H1 (cell line): ENCODE data around the gene NPC2. TPM values are rescaled to one million over a fixed set of nuclear protein-coding genes. Genes with fewer than 3 reads are reported as not detected.

Source experiments
- CTCF ChIA-PET: fragments of 300-600 bp; sonication (Branson Sonifier 250); formaldehyde crosslinking; loops from one replicate; lab custom pipeline; 2021; ENCODE audit not compliant: partially characterized antibody; lab: Charles Lee
- POLR2A ChIA-PET: fragments of 300-600 bp; sonication (Branson Sonifier 250); formaldehyde crosslinking; loops from one replicate; lab custom pipeline; 2021; ENCODE audit warnings: inconsistent platforms; ENCODE audit not compliant: partially characterized antibody; lab: Charles Lee
- DNase-seq, 2 experiments: peaks; one replicate each; pipeline versions ENCODE4 v3.0.0 to v3.0.0-alpha.2; 2010 to 2022; ENCODE audit warnings: low spot score in 2 of 2, low read depth in 1 of 2, mixed read lengths in 1 of 2
- FAIRE-seq: peaks from 2 replicates; lab custom pipeline; 2011; peaks lifted over from hg19 to GRCh38; lab: Jason Lieb, UNC
- H2AFZ ChIP-seq: 2 replicates; pipeline ENCODE4 v1.8.1; 2012; ENCODE audit warnings: low read length, inconsistent platforms
- H2AK5ac ChIP-seq: 2 replicates; pipeline ENCODE4 v1.6.1; 2013; ENCODE audit warnings: low read depth, low read length
- H2BK120ac ChIP-seq: replicated peaks from 2 replicates; pipeline ENCODE3; 2013; ENCODE audit warnings: low read depth, low read length, inconsistent platforms
- H2BK12ac ChIP-seq: 2 replicates; pipeline ENCODE4 v1.6.1; 2013; ENCODE audit warnings: low read depth, low read length
- H2BK15ac ChIP-seq: 2 replicates; pipeline ENCODE4 v1.6.1; 2013; ENCODE audit warnings: low read length
- H2BK20ac ChIP-seq: 2 replicates; pipeline ENCODE4 v1.6.1; 2013; ENCODE audit warnings: low read length
- H2BK5ac ChIP-seq: 2 replicates; pipeline ENCODE4 v1.6.1; 2013; ENCODE audit warnings: low read depth, low read length
- H3K14ac ChIP-seq: 2 replicates; pipeline ENCODE4 v1.6.1; 2013; ENCODE audit warnings: inconsistent platforms; ENCODE audit not compliant: insufficient read length
- H3K18ac ChIP-seq: 2 replicates; pipeline ENCODE4 v1.6.1; 2013; ENCODE audit warnings: low read length; ENCODE audit errors: extremely low read depth
- H3K23ac ChIP-seq: 2 replicates; pipeline ENCODE4 v1.6.1; 2013; ENCODE audit warnings: inconsistent platforms; ENCODE audit not compliant: insufficient read length
- H3K23me2 ChIP-seq: 2 replicates; pipeline ENCODE4 v1.6.1; 2013; ENCODE audit warnings: low read depth, low read length
- H3K27ac ChIP-seq: 2 replicates; pipeline ENCODE4 v1.6.1; 2011; ENCODE audit warnings: low read depth, low read length, inconsistent platforms
- H3K27me3 ChIP-seq, 4 experiments: replicated peaks in 1 of 4; 1 replicate in 1 of 4; 2 replicates in 3 of 4; pipeline versions ENCODE4 v1.6.1 to v1.8.1; 2011 to 2013; ENCODE audit warnings: low read length in 3 of 4, mild to moderate bottlenecking in 3 of 4, inconsistent platforms in 2 of 4, mixed read lengths in 2 of 4, moderate library complexity in 1 of 4; ENCODE audit not compliant: control insufficient read depth in 3 of 4, insufficient read depth in 3 of 4; ENCODE audit errors: extremely low read depth in 1 of 4
- H3K36me3 ChIP-seq, 4 experiments: 2 replicates each; pipeline versions ENCODE4 v1.6.1 to v1.8.1; 2011 to 2013; ENCODE audit warnings: mild to moderate bottlenecking in 4 of 4, low read length in 3 of 4, moderate library complexity in 2 of 4, control low read depth in 1 of 4, inconsistent platforms in 1 of 4; ENCODE audit not compliant: insufficient read depth in 4 of 4, control insufficient read depth in 2 of 4
- H3K4ac ChIP-seq: replicated peaks from 2 replicates; pipeline ENCODE3; 2013; ENCODE audit warnings: low read length, low read depth, mixed read lengths, inconsistent platforms; ENCODE audit not compliant: insufficient read length
- H3K4me1 ChIP-seq, 4 experiments: replicated peaks in 1 of 4; 1 replicate in 1 of 4; 2 replicates in 3 of 4; pipeline versions ENCODE4 v1.6.1 to v1.8.1; 2011 to 2013; ENCODE audit warnings: low read length in 3 of 4, inconsistent platforms in 2 of 4, mixed read lengths in 1 of 4; ENCODE audit not compliant: insufficient read depth in 4 of 4, control insufficient read depth in 3 of 4
- H3K4me2 ChIP-seq, 2 experiments: 2 replicates each; pipeline versions ENCODE4 v1.6.1 to v1.8.1; 2011 to 2013; ENCODE audit warnings: low read depth in 2 of 2, low read length in 2 of 2, control low read depth in 1 of 2, inconsistent platforms in 1 of 2, mild to moderate bottlenecking in 1 of 2; ENCODE audit not compliant: insufficient read depth in 1 of 2
- H3K4me3 ChIP-seq, 4 experiments: fragments of 200-600, 300-600 bp in 1 of 4; sonication (generic), shearing (Covaris generic), sonication (Bioruptor Twin) in 1 of 4; 2 replicates each; pipeline versions ENCODE4 v1.5.1 to v1.8.1; 2011 to 2016; ENCODE audit warnings: low read length in 4 of 4, low read depth in 3 of 4, control low read depth in 2 of 4, inconsistent platforms in 2 of 4, mild to moderate bottlenecking in 2 of 4, mixed read lengths in 1 of 4, moderate library complexity in 1 of 4; ENCODE audit not compliant: insufficient read depth in 2 of 4; ENCODE audit errors: extremely low read depth in 1 of 4
- H3K56ac ChIP-seq: replicated peaks from 2 replicates; pipeline ENCODE3; 2013; ENCODE audit warnings: low read depth, mild to moderate bottlenecking, mixed read lengths, low read length, inconsistent platforms; ENCODE audit not compliant: insufficient read length
- H3K79me1 ChIP-seq: 2 replicates; pipeline ENCODE4 v1.6.1; 2013; ENCODE audit warnings: low read depth, low read length, control low read depth
- H3K79me2 ChIP-seq, 2 experiments: 2 replicates each; pipeline versions ENCODE4 v1.6.1 to v1.8.1; 2012 to 2013; ENCODE audit warnings: low read length in 2 of 2, mild to moderate bottlenecking in 2 of 2, inconsistent platforms in 1 of 2; ENCODE audit not compliant: insufficient read depth in 2 of 2, control insufficient read depth in 1 of 2
- H3K9ac ChIP-seq, 4 experiments: replicated peaks in 1 of 4; 1 replicate in 1 of 4; 2 replicates in 3 of 4; pipeline versions ENCODE4 v1.6.1 to v1.8.1; 2011 to 2013; ENCODE audit warnings: low read depth in 3 of 4, low read length in 3 of 4, control low read depth in 2 of 4, mild to moderate bottlenecking in 2 of 4, moderate library complexity in 2 of 4, inconsistent platforms in 1 of 4; ENCODE audit errors: extremely low read depth in 1 of 4
- H3K9me3 ChIP-seq, 2 experiments: 2 replicates each; pipeline versions ENCODE4 v1.6.1 to v1.8.1; 2012 to 2013; ENCODE audit warnings: mild to moderate bottlenecking in 2 of 2, moderate library complexity in 2 of 2, control low read depth in 1 of 2, inconsistent platforms in 1 of 2, low read depth in 1 of 2, low read length in 1 of 2, mixed read lengths in 1 of 2; ENCODE audit not compliant: insufficient read depth in 2 of 2
- H4K20me1 ChIP-seq, 2 experiments: replicated peaks in 1 of 2; 2 replicates each; pipeline versions ENCODE3 to v1.8.1; 2011 to 2013; ENCODE audit warnings: inconsistent platforms in 2 of 2, low read length in 2 of 2, mild to moderate bottlenecking in 1 of 2; ENCODE audit not compliant: insufficient read depth in 2 of 2, control insufficient read depth in 1 of 2
- H4K5ac ChIP-seq: 2 replicates; pipeline ENCODE4 v1.6.1; 2013; ENCODE audit warnings: low read length, low read depth, mixed read lengths, inconsistent platforms; ENCODE audit not compliant: insufficient read length
- H4K8ac ChIP-seq: 2 replicates; pipeline ENCODE4 v1.8.0; 2013; ENCODE audit warnings: mild to moderate bottlenecking, moderate library complexity, low read length, inconsistent platforms; ENCODE audit not compliant: insufficient read depth; ENCODE audit errors: extremely low read depth
- H4K91ac ChIP-seq: replicated peaks from 2 replicates; pipeline ENCODE3; 2013; ENCODE audit warnings: low read length, mixed read lengths, inconsistent platforms; ENCODE audit not compliant: insufficient read length
- BCL11A ChIP-seq, 2 experiments: IDR thresholded peaks; one replicate each; pipeline ENCODE4 v1.6.1; 2011; ENCODE audit warnings: low read depth in 2 of 2, low read length in 2 of 2, mild to moderate bottlenecking in 2 of 2
- BRCA1 ChIP-seq: IDR thresholded peaks from 2 replicates; pipeline ENCODE4 v1.6.1; 2012; ENCODE audit warnings: low read depth, low read length, improper control_type of control experiment
- CBX5 ChIP-seq: fragments of 300-800, 300-1000 bp; sonication (generic); IDR thresholded peaks from 2 replicates; pipeline ENCODE4 v1.7.1; 2016; ENCODE audit warnings: antibody characterized with exemption, low read length, low read depth
- EP300 ChIP-seq, 2 experiments: IDR thresholded peaks; 1 replicate in 1 of 2; 2 replicates in 1 of 2; pipeline ENCODE4 v1.6.1; 2011 to 2012; ENCODE audit warnings: low read depth in 2 of 2, low read length in 2 of 2, mild to moderate bottlenecking in 2 of 2, borderline replicate concordance in 1 of 2, inconsistent platforms in 1 of 2, moderate library complexity in 1 of 2
- GABPA ChIP-seq: IDR thresholded peaks from 2 replicates; pipeline ENCODE4 v1.6.1; 2011; ENCODE audit warnings: mild to moderate bottlenecking, low read length, moderate library complexity, borderline replicate concordance; ENCODE audit not compliant: insufficient read depth
- HDAC2 ChIP-seq, 2 experiments: fragments of 300-600 bp in 1 of 2; sonication (generic) in 1 of 2; IDR thresholded peaks; 2 replicates each; pipeline ENCODE4 v1.6.1; 2011 to 2012; ENCODE audit warnings: low read depth in 2 of 2, low read length in 2 of 2, mild to moderate bottlenecking in 2 of 2, moderate library complexity in 2 of 2, borderline replicate concordance in 1 of 2, inconsistent platforms in 1 of 2
- JUND ChIP-seq: IDR thresholded peaks from 2 replicates; pipeline ENCODE4 v1.6.1; 2011; ENCODE audit warnings: mild to moderate bottlenecking, improper control_type of control experiment, low read length
- KDM1A ChIP-seq: fragments of 200-600, 300-600 bp; sonication (generic); IDR thresholded peaks from 2 replicates; pipeline ENCODE4 v1.7.1; 2016; ENCODE audit warnings: mild to moderate bottlenecking, low read length, borderline replicate concordance
- MAFK ChIP-seq: IDR thresholded peaks from 2 replicates; pipeline ENCODE4 v1.6.1; 2012; ENCODE audit warnings: low read depth, mild to moderate bottlenecking, improper control_type of control experiment, low read length
- PHF8 ChIP-seq: fragments of 200-600 bp; sonication (generic); conservative IDR thresholded peaks from 2 replicates; pipeline ENCODE4 v1.7.1; 2012; ENCODE audit warnings: low read depth, mild to moderate bottlenecking, inconsistent platforms, low read length, moderate library complexity
- POU5F1 ChIP-seq: IDR thresholded peaks from 2 replicates; pipeline ENCODE4 v1.6.1; 2011; ENCODE audit warnings: low read depth, mild to moderate bottlenecking, low read length, moderate library complexity
- RFX5 ChIP-seq: IDR thresholded peaks from 2 replicates; pipeline ENCODE4 v1.6.1; 2011; ENCODE audit warnings: low read depth, low read length, improper control_type of control experiment, borderline replicate concordance
- SRF ChIP-seq: IDR thresholded peaks from 2 replicates; pipeline ENCODE4 v1.6.1; 2011; ENCODE audit warnings: mild to moderate bottlenecking, low read depth, low read length, moderate library complexity
- ZNF274 ChIP-seq: IDR thresholded peaks from 2 replicates; pipeline ENCODE4 v1.7.0; 2012; ENCODE audit warnings: low read length, borderline replicate concordance; ENCODE audit errors: extremely low read depth
- WGBS, 2 experiments: shearing (Covaris generic) in 1 of 2; methylation state at CpG; one replicate each; pipeline versions ENCODE4 v1.1.6 to v1.1.7; 2013 to 2015; ENCODE audit warnings: low lambda C conversion rate in 2 of 2, mixed read lengths in 2 of 2, inconsistent platforms in 1 of 2, low coverage in 1 of 2, missing lambda C conversion rate in 1 of 2; ENCODE audit not compliant: insufficient replicate concordance in 2 of 2, insufficient coverage in 1 of 2, insufficient read length in 1 of 2; ENCODE audit errors: extremely low coverage in 1 of 2, missing lambda C conversion rate in 1 of 2; 5-methylcytosine and 5-hydroxymethylcytosine counted together
- polyA plus RNA-seq, 7 experiments: library from polyadenylated mRNA; depleted of rRNA in 3 of 7; stranded (reverse) in 5 of 7; unstranded in 2 of 7; fragments of >200 nt in 5 of 7; fragments of 200-250 nt in 2 of 7; gene quantifications; 1 replicate in 5 of 7; 2 replicates in 1 of 7; 4 replicates in 1 of 7; pipeline versions ENCODE4 v1.2.1 to v1.2.3, GENCODE V29; 2011 to 2013; ENCODE audit warnings: missing spikeins in 2 of 7, mixed read lengths in 2 of 7
- total RNA-seq: library from RNA; stranded (reverse); fragmentation: NEBNext Ultra II Directional; extraction: Animal tissue kit (Norgen Biotek cat#: 25700); gene quantifications from 2 replicates; pipeline ENCODE4 v1.2.1, GENCODE V29; 2021

NPC2 gene
- total and polyA plus RNA-seq, 2 of the 8 experiments (the other 6 are each of a cell fraction or from before 2014, with no cell fraction given) = 178 to 258 TPM

- H3K14ac ChIP-seq = no peak overlapping the region
- H2BK15ac ChIP-seq = no peak overlapping the region
- H3K79me1 ChIP-seq = no peaks in the 10 kb centered on the region
- H2BK5ac ChIP-seq = no peak overlapping the region
- H4K91ac ChIP-seq = no peak overlapping the region
- no peak overlapping the region for H3K18ac ChIP-seq
- no peaks in the 10 kb centered on the region for H4K20me1 ChIP-seq
- FAIRE-seq (no peak), DNase-seq (peak in 1 of 2 experiments; percentile 34)
- H3K4ac ChIP-seq = no peak overlapping the region
- no peak overlapping the region for H4K5ac ChIP-seq
- no peak overlapping the region for H3K4me2 ChIP-seq
- H2BK120ac ChIP-seq = no peak overlapping the region
- no peak overlapping the region for H2BK12ac ChIP-seq
- no peak overlapping the region for H2AFZ ChIP-seq
- no peak overlapping the region for H2AK5ac ChIP-seq
- 94% methylated on average over 3 of the region's 3 CpGs; no CpG with 5 or more reads in 1 of the 2 experiments for WGBS, 2 experiments
- no peaks in the 10 kb centered on the region for H3K23me2 ChIP-seq
- no peak overlapping the region for H3K27ac ChIP-seq
- no peaks in the 10 kb centered on the region; a peak in 1 of 7 replicates for H3K4me1 ChIP-seq
- no peak overlapping the region for H3K23ac ChIP-seq
- H2BK20ac ChIP-seq = no peak overlapping the region
- no peaks in the 10 kb centered on the region for H3K36me3 ChIP-seq
- ChIA-PET CTCF (interaction anchor here (0.6 to 18.2 kb wide), 4 partner anchors 13 to 171 kb away, joined by 3 to 181 read pairs (median 4); no protein-coding TSS in a partner anchor), POLR2A (interaction anchor here (0.8 to 1.3 kb wide), 4 partner anchors 10 to 183 kb away, joined by 3 to 4 read pairs (median 3); no protein-coding TSS in a partner anchor)
- no peaks in the 10 kb centered on the region for H3K79me2 ChIP-seq
- H3K9ac ChIP-seq = no peak overlapping the region
- H4K8ac ChIP-seq = no peak overlapping the region
- H3K4me3 ChIP-seq = no peak overlapping the region
- no peak overlapping the region for H3K56ac ChIP-seq
- no peaks in the 10 kb centered on the region for H3K9me3 ChIP-seq
- no peaks in the 10 kb centered on the region for H3K27me3 ChIP-seq
- TF ChIP-seq BCL11A (IDR thresholded peaks at IDR 0.05; ENCODE audit: low read depth in 2 of 2, low read length in 2 of 2) = no peak
- TF ChIP-seq GABPA = no peak
- no peak for TF ChIP-seq MAFK
- no peak for TF ChIP-seq JUND
- no peak for TF ChIP-seq RFX5
- no peak for TF ChIP-seq KDM1A
- TF ChIP-seq ZNF274 = no peak
- no peak for TF ChIP-seq POU5F1
- TF ChIP-seq HDAC2 (IDR thresholded peaks at IDR 0.05; ENCODE audit: borderline replicate concordance in 1 of 2, low read depth in 2 of 2, low read length in 2 of 2) = no peak
- TF ChIP-seq CBX5 = no peak
- no peak for TF ChIP-seq SRF
- TF ChIP-seq EP300 (IDR thresholded peaks at IDR 0.05; ENCODE audit: borderline replicate concordance in 1 of 2, low read depth in 2 of 2, low read length in 2 of 2) = no peak
- no peak for TF ChIP-seq BRCA1
- TF ChIP-seq PHF8 = no peak
Observed at GRCh38 chr14:74464785-74465184, 28.3 kb downstream of the NPC2 start.
